ENCODE data around the gene DIP2C.
"Not testable (repeated sequence)": the region's sequence is repeated elsewhere in the genome, so short reads cannot be mapped to it uniquely, and the experiment has no call there.

Gene DIP2C

DNA sequence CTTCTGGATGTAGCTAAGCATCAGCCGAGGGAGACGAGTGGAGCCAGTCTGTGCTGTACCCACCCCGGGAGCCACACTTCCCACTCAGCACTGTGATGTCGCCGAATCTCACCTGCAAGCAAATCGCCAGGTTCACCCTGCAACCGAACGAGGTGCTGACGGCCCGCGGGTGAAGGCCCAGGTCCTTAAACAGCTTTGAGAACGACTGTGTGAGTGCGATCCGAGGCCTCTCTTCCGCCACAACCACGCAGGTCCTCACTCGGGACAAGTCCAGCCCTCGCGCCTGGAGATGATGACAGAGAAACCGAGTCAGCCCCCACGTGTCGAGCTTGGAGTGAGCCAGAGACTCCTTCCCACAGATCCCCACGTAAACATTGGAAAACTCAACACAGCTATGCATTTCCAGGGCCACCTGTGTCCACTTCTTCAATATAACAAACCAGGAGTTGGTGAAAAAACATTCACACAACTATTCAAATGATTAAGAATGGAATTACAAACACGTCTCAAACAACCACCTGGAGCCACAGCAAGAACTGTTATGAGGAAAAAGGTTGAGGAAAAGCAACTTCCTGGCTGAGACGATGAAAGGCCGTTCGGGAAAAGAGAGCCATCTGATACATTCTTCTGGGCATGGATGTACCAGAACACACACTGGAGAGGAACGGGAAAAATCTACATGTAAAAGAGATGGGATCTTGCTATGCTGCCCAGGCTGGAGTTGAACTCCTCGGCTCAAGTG is 362.4 kb downstream of the DIP2C start:
- no peak overlapping the region for H3K9ac ChIP-seq (ENCODE audit: low read length)
- no peaks in the 10 kb centered on the region for H3K36me3 ChIP-seq (ENCODE audit: control insufficient read depth, insufficient read depth, low read length)
- H3K4me3 ChIP-seq (ENCODE audit: low read length): no peak overlapping the region

DNA sequence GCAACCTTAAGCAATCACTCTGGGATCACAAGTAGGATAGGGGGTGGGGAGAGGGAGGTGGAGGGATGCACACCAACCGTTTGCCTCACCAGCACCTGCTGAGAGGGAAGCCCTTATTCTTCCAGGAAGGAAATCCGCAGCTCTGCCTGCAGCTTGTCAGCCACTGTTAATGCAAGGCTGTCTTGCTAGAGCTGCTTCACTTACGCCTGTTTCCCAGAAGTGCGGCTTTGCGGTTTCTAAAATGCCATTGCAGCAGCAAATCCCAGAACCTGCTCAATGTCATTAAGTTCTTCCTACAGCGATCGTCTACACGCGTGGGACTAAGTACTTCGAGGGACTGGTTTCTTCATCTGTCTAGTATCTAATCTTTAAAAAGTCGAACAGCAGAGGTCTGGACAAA is 363.1 kb downstream of the DIP2C start:
- H3K9me3 ChIP-seq (ENCODE audit: control insufficient read depth, low read length): no peaks in the 10 kb centered on the region
- H3K4me1 ChIP-seq (ENCODE audit: control insufficient read depth, insufficient read depth, low read length): peaks cover 28% of the 10 kb centered on the region
- no peak overlapping the region for H3K9ac ChIP-seq (ENCODE audit: low read length)
- H3K36me3 ChIP-seq (ENCODE audit: control insufficient read depth, insufficient read depth, low read length): no peaks in the 10 kb centered on the region
- H3K27me3 ChIP-seq (ENCODE audit: control insufficient read depth, insufficient read depth, low read length): no peaks in the 10 kb centered on the region
- H3K4me3 ChIP-seq (ENCODE audit: low read length): no peak overlapping the region

More for the DNA sequence above, 362.4 kb downstream of the DIP2C start:
- Histone ChIP-seq H3K4me1 (ENCODE audit: control insufficient read depth, insufficient read depth, low read length) (peaks cover 28% of the 10 kb centered on the region), H3K9me3 (ENCODE audit: control insufficient read depth, low read length) (no peaks in the 10 kb centered on the region), H3K27me3 (ENCODE audit: control insufficient read depth, insufficient read depth, low read length) (no peaks in the 10 kb centered on the region)

DNA sequence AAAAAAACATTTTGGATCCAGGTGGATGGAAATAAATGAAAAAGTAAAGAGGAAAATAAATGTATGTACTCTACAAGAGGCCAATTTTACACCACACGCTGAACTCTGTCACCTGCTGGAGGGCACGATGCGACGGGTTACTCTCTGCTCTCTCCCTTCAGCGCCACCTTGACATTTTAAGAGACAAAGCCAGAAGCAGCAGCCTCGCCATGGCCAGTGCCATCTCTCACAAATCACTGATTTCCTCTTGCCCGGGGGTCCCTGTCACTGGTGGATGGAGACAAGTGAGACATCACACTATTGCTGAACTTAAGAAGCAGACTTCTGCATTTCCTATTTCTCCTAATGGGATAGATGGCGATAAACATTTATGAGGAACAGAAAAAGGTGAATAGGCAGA is 364.2 kb downstream of the DIP2C start:
- H3K36me3 ChIP-seq (ENCODE audit: control insufficient read depth, insufficient read depth, low read length): no peaks in the 10 kb centered on the region

DNA sequence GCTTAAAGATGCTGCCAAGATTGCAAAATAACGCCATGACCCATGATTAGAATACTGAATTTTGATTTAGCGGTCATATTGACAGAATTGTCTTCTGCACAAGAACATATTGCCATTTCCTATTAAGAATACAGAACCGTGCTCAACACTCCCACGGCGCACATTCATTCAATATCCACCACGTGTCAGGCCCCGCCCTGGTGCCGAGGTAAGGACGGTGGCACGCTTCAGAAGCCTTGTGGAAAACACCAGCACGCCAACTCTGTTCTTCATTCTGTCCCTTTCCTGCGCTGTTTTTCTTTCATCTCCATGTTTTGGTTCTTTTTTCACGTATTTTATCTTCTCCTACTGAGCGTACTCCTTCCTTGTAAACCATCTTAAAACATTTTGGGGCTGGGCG is 364.9 kb downstream of the DIP2C start:
- H3K4me3 ChIP-seq (ENCODE audit: low read length): no peak overlapping the region
- H3K4me1 ChIP-seq (ENCODE audit: control insufficient read depth, insufficient read depth, low read length): peaks cover 23% of the 10 kb centered on the region
- H3K36me3 ChIP-seq (ENCODE audit: control insufficient read depth, insufficient read depth, low read length): no peaks in the 10 kb centered on the region
- H3K9ac ChIP-seq (ENCODE audit: low read length): no peak overlapping the region
- no peaks in the 10 kb centered on the region for H3K9me3 ChIP-seq (ENCODE audit: control insufficient read depth, low read length)
- no peaks in the 10 kb centered on the region for H3K27me3 ChIP-seq (ENCODE audit: control insufficient read depth, insufficient read depth, low read length)

More for the DNA sequence above, 364.2 kb downstream of the DIP2C start:
- Histone ChIP-seq H3K9ac (ENCODE audit: low read length) (no peak overlapping the region), H3K4me3 (ENCODE audit: low read length) (no peak overlapping the region), H3K9me3 (ENCODE audit: control insufficient read depth, low read length) (no peaks in the 10 kb centered on the region), H3K4me1 (ENCODE audit: control insufficient read depth, insufficient read depth, low read length) (peaks cover 28% of the 10 kb centered on the region), H3K27me3 (ENCODE audit: control insufficient read depth, insufficient read depth, low read length) (no peaks in the 10 kb centered on the region)

DNA sequence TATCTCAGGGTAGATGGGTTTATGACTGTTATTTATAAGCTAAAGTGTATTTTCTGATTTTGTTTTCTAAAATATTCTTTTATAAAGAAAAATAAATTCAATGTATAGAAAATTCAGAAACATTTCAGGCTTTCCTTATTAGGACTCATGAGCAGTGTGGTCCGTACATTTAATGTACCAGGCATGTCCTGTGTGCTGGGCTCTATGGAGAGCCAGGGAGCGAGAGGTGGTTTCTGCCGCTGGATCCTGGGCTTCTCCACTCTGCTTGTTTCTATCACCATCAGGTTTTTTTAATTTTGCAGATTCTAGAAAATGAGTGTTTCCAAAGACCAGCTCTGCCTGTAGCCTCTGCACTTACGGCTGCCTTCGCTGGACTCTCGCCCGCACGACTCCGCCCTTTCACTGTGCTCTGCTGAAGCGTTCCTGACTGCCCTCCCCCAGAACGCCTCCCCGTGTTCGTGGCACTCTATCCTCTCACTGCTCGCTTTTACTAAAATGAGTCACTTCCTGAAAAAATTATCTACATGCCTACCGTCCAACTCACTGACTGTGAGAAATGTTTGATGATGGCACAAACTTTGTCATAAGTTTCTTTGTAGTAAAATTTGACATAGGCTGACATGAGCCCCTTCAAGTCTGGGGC is 365.7 kb downstream of the DIP2C start:
- H3K9me3 ChIP-seq (ENCODE audit: control insufficient read depth, low read length): no peaks in the 10 kb centered on the region
- H3K27me3 ChIP-seq (ENCODE audit: control insufficient read depth, insufficient read depth, low read length): no peaks in the 10 kb centered on the region
- no peak overlapping the region for H3K4me3 ChIP-seq (ENCODE audit: low read length)
- peaks cover 15% of the 10 kb centered on the region for H3K4me1 ChIP-seq (ENCODE audit: control insufficient read depth, insufficient read depth, low read length)
- no peaks in the 10 kb centered on the region for H3K36me3 ChIP-seq (ENCODE audit: control insufficient read depth, insufficient read depth, low read length)
- H3K9ac ChIP-seq (ENCODE audit: low read length): no peak overlapping the region

DNA sequence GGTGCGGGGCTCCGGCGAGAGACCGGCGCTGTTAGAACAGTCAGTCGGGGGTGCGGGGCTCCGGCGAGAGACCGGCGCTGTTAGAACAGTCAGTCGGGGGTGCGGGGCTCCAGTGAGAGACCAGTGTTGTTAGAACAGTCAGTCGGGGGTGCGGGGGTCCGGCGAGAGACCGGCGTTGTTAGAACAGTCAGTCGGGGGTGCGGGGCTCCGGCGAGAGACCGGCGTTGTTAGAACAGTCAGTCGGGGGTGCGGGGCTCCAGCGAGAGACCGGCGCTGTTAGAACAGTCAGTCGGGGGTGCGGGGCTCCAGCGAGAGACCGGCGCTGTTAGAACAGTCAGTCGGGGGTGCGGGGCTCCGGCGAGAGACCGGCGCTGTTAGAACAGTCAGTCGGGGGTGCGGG is 366.4 kb downstream of the DIP2C start:
- not testable (repeated sequence) for H3K27me3 ChIP-seq (ENCODE audit: control insufficient read depth, insufficient read depth, low read length); H3K9ac ChIP-seq (ENCODE audit: low read length); H3K9me3 ChIP-seq (ENCODE audit: control insufficient read depth, low read length); H3K4me3 ChIP-seq (ENCODE audit: low read length); H3K36me3 ChIP-seq (ENCODE audit: control insufficient read depth, insufficient read depth, low read length); H3K4me1 ChIP-seq (ENCODE audit: control insufficient read depth, insufficient read depth, low read length)

DNA sequence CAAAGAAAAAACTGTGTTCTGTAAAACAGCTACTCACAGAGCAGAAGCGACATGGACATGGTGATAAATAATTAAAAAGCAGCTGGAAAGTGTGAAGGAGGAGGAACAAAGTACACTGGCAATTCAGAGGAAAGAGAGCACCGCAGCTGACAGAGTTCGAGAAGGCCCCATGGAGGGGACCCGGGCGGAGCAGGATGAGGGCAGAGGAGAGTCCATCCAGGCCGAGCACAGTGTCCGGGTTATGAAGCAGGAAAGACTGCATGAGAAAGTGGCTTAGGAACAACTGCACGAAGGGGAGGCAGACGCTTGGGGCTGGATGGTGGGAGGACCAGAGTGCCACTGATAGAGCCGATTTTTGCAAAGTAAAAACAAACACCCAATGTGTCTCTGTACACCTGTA is 368.7 kb downstream of the DIP2C start:
- no peaks in the 10 kb centered on the region for H3K9me3 ChIP-seq (ENCODE audit: control insufficient read depth, low read length)
- H3K27me3 ChIP-seq (ENCODE audit: control insufficient read depth, insufficient read depth, low read length): no peaks in the 10 kb centered on the region
- H3K36me3 ChIP-seq (ENCODE audit: control insufficient read depth, insufficient read depth, low read length): no peaks in the 10 kb centered on the region
- peaks cover 5% of the 10 kb centered on the region for H3K4me1 ChIP-seq (ENCODE audit: control insufficient read depth, insufficient read depth, low read length)
- H3K4me3 ChIP-seq (ENCODE audit: low read length): no peak overlapping the region
- no peak overlapping the region for H3K9ac ChIP-seq (ENCODE audit: low read length)

DNA sequence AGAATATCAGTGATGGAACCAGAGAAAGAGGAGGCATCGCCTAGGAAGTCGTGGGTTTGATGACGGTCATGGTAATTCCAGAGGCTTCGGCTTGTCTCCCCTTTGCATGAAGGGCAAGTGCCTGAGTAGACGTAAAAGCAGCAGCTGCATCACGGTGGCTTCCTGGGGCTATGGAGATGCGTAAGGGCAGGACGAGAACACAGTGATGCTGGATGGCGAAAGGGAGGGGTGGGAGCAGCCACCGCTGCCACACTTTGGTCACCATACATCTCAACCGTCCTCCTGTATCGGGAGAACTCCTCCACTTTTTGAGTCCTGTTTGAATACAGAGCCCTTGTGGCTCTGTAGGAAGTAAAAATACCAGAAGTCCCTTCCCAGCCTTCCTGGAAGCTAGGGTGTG is 371.5 kb downstream of the DIP2C start:
- no peaks in the 10 kb centered on the region for H3K27me3 ChIP-seq (ENCODE audit: control insufficient read depth, insufficient read depth, low read length)
- no peaks in the 10 kb centered on the region for H3K36me3 ChIP-seq (ENCODE audit: control insufficient read depth, insufficient read depth, low read length)
- no peak overlapping the region for H3K9ac ChIP-seq (ENCODE audit: low read length)
- H3K4me1 ChIP-seq (ENCODE audit: control insufficient read depth, insufficient read depth, low read length): no peaks in the 10 kb centered on the region
- no peak overlapping the region for H3K4me3 ChIP-seq (ENCODE audit: low read length)
- no peaks in the 10 kb centered on the region for H3K9me3 ChIP-seq (ENCODE audit: control insufficient read depth, low read length)

DNA sequence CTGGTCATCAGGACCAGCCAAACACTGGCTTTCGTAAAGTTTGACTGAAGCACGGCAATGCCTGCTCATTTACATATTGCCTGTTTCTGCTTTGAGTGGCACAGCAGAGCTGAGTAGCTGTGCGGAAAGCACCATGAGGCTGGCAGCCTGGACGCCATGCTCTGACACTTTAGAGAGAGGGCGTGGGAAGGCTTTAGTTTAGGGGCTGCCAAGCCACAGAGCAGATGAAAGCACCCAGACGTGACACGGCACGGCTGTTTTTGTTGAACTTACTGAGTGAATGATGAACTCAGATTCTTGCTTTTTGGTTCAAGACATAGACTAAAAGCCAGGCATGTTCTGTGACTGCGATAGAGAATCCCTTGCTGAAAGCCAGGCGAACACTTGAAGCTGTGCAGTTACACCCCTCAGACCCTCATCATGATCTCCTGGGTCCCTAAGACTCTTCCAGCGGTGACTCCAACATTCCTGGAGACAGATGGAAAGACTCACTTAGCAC is 372.1 kb downstream of the DIP2C start:
- no peaks in the 10 kb centered on the region for H3K36me3 ChIP-seq (ENCODE audit: control insufficient read depth, insufficient read depth, low read length)
- no peak overlapping the region for H3K9ac ChIP-seq (ENCODE audit: low read length)
- no peaks in the 10 kb centered on the region for H3K4me1 ChIP-seq (ENCODE audit: control insufficient read depth, insufficient read depth, low read length)
- no peaks in the 10 kb centered on the region for H3K27me3 ChIP-seq (ENCODE audit: control insufficient read depth, insufficient read depth, low read length)
- H3K9me3 ChIP-seq (ENCODE audit: control insufficient read depth, low read length): no peaks in the 10 kb centered on the region
- no peak overlapping the region for H3K4me3 ChIP-seq (ENCODE audit: low read length)

DNA sequence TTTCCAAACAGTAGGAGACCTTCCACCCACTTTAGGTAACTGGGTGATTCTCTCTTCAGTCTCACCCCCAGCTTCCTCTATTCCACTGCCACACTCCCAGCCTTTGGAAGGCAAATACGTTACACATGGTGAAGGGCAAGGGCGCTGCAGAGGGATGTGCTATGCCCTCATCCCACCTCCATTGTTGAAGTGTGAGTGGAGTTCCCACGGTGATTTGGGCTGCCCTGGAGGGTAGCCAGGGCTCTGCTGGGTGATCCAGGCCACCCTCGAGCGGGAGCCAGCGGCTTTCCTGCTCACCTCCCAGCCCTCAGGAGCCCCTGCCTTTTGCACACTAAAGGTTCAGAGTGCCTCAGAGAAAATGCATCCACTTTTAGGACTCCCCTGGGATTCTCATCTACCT is 373.1 kb downstream of the DIP2C start:
- H3K4me1 ChIP-seq (ENCODE audit: control insufficient read depth, insufficient read depth, low read length): no peaks in the 10 kb centered on the region
- H3K9me3 ChIP-seq (ENCODE audit: control insufficient read depth, low read length): no peaks in the 10 kb centered on the region
- H3K36me3 ChIP-seq (ENCODE audit: control insufficient read depth, insufficient read depth, low read length): no peaks in the 10 kb centered on the region
- H3K27me3 ChIP-seq (ENCODE audit: control insufficient read depth, insufficient read depth, low read length): no peaks in the 10 kb centered on the region
- H3K9ac ChIP-seq (ENCODE audit: low read length): no peak overlapping the region
- no peak overlapping the region for H3K4me3 ChIP-seq (ENCODE audit: low read length)

DNA sequence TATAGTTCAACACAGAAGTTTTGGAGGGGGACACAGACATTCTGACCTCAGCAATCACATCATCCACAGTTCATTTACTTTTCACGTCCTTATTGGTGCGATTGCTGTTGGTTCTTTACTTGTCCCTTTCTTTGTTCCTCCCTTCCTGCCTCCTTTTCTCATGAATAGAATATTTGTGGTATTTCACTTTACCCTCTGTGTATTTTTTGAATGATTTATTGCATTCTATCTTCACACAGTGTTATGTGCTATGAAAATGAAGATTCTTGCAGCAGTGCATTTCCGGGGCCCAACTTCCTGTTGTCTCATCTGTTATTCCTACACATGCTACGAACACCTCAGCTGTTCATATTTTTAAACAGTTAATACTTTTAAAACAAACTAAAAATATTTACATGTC is 374.6 kb downstream of the DIP2C start:
- Histone ChIP-seq H3K9me3 (ENCODE audit: control insufficient read depth, low read length) (no peaks in the 10 kb centered on the region), H3K27me3 (ENCODE audit: control insufficient read depth, insufficient read depth, low read length) (no peaks in the 10 kb centered on the region), H3K36me3 (ENCODE audit: control insufficient read depth, insufficient read depth, low read length) (no peaks in the 10 kb centered on the region), H3K4me1 (ENCODE audit: control insufficient read depth, insufficient read depth, low read length) (no peaks in the 10 kb centered on the region), H3K4me3 (ENCODE audit: low read length) (no peak overlapping the region), H3K9ac (ENCODE audit: low read length) (no peak overlapping the region)

DNA sequence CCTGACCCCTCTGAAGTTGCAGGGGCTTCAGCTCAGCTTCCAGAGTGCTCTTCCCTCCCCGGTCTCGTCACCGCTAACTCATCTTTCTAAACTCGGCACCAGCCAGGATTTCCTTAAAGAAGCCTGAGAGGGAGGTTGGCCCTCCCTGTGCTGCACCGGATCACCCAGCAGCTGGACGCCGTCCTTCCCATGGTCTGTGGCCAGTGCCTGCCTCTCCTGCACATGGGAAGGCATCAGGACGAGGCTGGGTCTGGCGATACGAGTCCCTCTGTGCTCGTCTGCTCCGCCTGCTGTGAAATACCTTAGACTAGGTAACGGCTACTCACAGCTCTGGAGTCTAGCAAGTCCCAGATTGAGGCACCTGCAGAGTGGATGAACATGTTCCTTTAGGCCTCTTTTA is 375.1 kb downstream of the DIP2C start:
- Histone ChIP-seq H3K4me3 (ENCODE audit: low read length) (no peak overlapping the region), H3K9ac (ENCODE audit: low read length) (no peak overlapping the region), H3K36me3 (ENCODE audit: control insufficient read depth, insufficient read depth, low read length) (no peaks in the 10 kb centered on the region)

More for the DNA sequence above, 375.1 kb downstream of the DIP2C start:
- H3K9me3 ChIP-seq (ENCODE audit: control insufficient read depth, low read length): no peaks in the 10 kb centered on the region
- H3K4me1 ChIP-seq (ENCODE audit: control insufficient read depth, insufficient read depth, low read length): no peaks in the 10 kb centered on the region
- no peaks in the 10 kb centered on the region for H3K27me3 ChIP-seq (ENCODE audit: control insufficient read depth, insufficient read depth, low read length)

All from mucosa of stomach (tissue), 1 donor.